HG03521 (cell line): ENCODE data around the gene INHBC.

ENCODE experiments used
- ATAC-seq: cut with Tn5 transposase; IDR thresholded peaks from one replicate; pipeline ENCODE4 v1.9.1; 2021; ENCODE audit warnings: mild to moderate bottlenecking, moderate library complexity; ENCODE audit not compliant: unreplicated experiment

Gene INHBC

DNA sequence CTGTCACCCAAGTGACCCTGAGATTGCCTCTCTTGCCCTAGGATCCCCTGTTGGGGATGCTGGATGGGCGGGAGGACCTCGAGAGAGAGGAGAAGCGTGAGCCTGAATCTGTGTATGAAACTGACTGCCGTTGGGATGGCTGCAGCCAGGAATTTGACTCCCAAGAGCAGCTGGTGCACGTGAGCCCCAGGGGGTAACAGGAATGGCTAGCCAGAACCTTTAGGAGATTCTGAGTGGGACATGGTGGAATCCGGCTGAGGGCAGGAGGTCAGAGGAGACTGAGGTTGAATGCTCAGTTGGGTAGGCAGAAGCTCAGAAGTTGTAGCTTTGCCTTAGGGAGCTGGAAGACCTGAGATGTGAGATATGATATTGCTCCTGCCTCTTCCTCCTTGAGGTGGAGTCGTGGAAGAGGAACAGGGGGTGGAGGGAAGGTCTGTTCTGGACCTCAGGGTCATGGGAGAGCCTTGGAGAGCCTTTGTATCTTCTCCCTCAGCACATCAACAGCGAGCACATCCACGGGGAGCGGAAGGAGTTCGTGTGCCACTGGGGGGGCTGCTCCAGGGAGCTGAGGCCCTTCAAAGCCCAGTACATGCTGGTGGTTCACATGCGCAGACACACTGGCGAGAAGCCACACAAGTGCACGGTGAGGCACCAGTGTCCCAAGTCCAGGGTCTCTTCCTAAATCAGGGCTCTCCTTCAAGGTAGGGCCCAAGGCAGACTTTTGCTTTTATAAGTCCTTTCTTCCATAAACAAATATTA lies 31.3 kb downstream of the INHBC start:
- ATAC-seq: no peak

DNA sequence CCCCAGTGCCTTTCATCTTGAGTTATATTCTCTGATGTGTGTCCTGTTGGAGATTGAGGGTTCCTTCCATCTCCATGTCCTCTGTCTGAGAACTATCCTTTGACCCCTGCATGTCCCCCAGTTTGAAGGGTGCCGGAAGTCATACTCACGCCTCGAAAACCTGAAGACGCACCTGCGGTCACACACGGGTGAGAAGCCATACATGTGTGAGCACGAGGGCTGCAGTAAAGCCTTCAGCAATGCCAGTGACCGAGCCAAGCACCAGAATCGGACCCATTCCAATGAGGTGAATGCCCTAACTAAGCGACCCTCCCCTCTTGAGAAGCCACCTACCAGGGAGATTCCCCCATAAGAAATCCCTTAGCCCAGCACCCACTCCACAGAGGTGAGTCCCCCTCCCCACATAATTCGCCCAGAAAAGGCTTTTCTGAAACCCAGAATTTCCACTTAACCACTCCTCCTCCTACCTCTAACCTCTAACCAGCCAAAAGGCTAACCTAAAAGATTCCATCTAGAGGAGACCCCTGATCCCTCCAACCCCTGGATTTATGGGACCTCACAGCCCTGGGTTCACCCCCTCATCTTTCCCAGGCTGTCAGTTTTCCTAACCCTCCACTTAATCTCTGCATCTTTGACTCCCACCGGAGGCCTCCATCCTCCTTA lies 32.8 kb downstream of the INHBC start:
- no peak for ATAC-seq

DNA sequence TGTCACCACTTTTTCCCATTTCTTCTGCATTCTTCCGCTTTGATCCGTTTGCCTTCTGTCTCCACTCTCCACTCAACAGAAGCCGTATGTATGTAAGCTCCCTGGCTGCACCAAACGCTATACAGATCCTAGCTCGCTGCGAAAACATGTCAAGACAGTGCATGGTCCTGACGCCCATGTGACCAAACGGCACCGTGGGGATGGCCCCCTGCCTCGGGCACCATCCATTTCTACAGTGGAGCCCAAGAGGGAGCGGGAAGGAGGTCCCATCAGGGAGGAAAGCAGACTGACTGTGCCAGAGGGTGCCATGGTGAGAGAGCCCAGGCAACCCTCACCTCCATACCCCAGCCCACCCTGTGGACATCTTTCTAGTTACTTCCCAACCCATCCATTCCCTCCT lies 33.3 kb downstream of the INHBC start:
- ATAC-seq: no peak

DNA sequence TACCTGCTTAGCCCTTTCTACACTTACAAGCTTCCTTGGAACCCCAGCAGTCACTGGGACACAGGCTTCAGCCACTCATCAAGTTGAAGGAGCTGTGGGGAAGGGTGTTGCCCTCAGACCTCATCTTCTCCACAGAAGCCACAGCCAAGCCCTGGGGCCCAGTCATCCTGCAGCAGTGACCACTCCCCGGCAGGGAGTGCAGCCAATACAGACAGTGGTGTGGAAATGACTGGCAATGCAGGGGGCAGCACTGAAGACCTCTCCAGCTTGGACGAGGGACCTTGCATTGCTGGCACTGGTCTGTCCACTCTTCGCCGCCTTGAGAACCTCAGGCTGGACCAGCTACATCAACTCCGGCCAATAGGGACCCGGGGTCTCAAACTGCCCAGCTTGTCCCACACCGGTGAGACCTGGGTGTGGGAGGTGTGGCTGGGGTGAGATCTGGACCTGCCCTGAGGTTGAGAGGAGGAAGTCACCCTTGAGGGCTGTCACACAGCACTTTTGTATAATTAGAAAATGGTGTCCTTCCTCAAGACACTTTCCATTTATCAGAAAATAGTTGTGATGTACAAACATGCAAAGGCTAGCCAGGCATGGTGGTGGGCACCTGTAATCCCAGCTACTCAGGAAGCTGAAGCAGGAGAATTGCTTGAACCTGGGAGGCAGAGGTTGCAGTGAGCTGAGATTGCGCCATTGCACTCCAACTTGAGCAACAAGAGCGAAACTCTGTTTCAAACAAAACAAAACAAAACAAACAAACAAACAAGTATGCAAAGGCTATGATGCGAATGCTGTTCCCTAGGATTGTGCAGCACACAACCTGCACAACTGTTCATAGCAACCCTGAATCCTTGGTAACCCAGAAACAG lies 34.9 kb downstream of the INHBC start:
- no peak for ATAC-seq

DNA sequence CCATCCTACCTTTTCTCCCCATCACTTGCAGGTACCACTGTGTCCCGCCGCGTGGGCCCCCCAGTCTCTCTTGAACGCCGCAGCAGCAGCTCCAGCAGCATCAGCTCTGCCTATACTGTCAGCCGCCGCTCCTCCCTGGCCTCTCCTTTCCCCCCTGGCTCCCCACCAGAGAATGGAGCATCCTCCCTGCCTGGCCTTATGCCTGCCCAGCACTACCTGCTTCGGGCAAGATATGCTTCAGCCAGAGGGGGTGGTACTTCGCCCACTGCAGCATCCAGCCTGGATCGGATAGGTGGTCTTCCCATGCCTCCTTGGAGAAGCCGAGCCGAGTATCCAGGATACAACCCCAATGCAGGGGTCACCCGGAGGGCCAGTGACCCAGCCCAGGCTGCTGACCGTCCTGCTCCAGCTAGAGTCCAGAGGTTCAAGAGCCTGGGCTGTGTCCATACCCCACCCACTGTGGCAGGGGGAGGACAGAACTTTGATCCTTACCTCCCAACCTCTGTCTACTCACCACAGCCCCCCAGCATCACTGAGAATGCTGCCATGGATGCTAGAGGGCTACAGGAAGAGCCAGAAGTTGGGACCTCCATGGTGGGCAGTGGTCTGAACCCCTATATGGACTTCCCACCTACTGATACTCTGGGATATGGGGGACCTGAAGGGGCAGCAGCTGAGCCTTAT lies 35.8 kb downstream of the INHBC start:
- ATAC-seq: no peak

DNA sequence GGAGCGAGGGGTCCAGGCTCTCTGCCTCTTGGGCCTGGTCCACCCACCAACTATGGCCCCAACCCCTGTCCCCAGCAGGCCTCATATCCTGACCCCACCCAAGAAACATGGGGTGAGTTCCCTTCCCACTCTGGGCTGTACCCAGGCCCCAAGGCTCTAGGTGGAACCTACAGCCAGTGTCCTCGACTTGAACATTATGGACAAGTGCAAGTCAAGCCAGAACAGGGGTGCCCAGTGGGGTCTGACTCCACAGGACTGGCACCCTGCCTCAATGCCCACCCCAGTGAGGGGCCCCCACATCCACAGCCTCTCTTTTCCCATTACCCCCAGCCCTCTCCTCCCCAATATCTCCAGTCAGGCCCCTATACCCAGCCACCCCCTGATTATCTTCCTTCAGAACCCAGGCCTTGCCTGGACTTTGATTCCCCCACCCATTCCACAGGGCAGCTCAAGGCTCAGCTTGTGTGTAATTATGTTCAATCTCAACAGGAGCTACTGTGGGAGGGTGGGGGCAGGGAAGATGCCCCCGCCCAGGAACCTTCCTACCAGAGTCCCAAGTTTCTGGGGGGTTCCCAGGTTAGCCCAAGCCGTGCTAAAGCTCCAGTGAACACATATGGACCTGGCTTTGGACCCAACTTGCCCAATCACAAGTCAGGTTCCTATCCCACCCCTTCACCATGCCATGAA lies 36.5 kb downstream of the INHBC start:
- ATAC-seq: no peak

DNA sequence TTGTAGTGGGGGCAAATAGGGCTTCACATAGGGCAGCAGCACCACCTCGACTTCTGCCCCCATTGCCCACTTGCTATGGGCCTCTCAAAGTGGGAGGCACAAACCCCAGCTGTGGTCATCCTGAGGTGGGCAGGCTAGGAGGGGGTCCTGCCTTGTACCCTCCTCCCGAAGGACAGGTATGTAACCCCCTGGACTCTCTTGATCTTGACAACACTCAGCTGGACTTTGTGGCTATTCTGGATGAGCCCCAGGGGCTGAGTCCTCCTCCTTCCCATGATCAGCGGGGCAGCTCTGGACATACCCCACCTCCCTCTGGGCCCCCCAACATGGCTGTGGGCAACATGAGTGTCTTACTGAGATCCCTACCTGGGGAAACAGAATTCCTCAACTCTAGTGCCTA lies 37.1 kb downstream of the INHBC start:
- ATAC-seq: no peak

DNA sequence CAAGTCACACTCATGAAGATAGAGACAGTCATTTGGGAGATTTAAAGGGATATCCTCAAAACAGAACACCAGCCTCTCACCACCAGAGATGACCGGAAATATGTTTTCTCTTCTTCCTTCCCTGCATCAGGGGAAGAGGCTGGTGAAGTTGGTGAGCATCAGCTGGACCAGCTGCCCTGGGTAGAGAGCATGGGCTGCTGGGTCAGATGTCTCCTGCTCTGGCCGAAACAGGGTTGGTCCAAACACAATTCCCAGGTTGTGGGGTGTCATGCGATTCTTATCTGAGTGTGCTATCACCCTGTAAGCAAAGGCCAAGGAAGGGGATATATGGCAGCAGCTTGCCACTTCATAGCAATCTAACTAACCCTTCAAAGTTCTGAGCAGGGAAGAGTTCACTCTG lies 37.8 kb downstream of the INHBC start:
- no peak for ATAC-seq

DNA sequence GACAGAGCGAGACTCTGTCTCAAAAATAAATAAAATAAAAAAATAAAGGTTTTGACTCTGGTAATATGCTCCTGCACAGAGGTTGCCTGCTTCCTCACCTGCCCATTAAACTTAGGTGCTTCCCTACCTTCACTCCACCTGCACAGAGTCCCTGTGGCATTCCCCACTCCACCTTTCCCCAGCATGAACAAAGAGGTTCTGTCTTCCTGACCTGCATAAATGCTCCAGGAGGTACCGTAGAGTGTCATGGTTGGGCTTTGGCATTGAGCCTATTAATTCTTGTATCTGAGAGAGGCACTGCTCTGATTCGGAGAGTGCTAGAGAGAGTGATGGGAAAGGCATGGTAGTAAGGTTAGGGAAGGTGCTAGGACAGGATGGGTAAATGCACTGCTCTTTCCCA lies 38.8 kb downstream of the INHBC start:
- no peak for ATAC-seq

DNA sequence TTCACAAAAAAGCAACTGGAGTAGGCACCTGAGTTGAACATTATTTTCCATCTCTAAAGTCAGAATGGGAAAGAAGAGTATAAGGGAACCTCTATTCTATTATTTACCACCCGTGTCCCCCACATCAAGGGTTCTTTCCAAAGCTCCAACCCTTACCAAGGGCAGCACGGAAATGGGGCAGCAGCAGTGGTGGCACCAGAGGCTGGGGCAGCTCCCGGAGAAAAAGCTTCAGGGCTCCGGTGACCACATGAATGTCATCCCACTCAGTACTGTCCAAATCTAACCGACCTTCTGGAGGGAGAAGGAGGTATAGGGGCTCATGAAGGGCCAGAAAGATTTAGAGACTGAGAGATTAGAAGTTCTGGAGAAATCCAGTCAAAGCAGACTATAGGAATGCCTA lies 39.3 kb downstream of the INHBC start:
- ATAC-seq: no peak

DNA sequence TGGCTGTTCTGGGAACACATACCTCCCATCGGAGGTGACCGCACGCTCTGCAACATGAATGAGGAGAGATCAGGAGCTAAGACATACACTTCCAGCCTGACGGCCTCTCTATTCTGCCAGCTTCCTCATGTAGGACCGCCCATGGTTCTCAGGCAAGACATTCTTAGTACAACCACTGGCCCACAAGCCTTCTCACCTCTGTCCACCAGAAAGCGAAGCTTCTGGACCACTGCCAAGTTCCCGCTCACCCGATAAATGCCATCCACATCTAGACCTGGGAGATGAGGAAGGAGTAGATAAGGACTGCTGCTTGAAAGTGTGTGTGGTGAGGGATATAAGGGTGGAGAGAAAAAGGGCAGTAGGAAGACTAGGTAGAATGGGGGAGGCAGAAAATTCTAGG lies 39.8 kb downstream of the INHBC start:
- no peak for ATAC-seq

DNA sequence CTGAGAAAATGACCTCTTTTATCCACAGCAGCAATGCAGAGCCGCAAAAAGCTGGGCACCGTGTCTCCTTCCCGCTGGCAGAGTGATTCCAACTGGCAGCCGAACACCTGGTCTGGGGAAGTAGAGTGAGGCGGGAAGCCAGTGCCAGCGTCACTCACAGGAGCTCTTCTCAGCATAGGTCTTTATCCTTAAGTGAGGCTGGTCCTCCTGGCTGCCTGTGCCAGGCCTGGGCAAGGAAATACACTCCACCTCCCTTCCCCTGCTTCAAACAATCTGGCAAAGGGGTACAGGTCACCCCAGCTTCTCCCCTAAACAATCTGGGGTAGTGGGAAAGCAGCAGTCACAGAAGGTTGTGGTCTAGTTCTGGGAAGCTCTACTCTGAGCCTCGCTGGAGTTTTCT lies 40.3 kb downstream of the INHBC start:
- ATAC-seq: no peak

DNA sequence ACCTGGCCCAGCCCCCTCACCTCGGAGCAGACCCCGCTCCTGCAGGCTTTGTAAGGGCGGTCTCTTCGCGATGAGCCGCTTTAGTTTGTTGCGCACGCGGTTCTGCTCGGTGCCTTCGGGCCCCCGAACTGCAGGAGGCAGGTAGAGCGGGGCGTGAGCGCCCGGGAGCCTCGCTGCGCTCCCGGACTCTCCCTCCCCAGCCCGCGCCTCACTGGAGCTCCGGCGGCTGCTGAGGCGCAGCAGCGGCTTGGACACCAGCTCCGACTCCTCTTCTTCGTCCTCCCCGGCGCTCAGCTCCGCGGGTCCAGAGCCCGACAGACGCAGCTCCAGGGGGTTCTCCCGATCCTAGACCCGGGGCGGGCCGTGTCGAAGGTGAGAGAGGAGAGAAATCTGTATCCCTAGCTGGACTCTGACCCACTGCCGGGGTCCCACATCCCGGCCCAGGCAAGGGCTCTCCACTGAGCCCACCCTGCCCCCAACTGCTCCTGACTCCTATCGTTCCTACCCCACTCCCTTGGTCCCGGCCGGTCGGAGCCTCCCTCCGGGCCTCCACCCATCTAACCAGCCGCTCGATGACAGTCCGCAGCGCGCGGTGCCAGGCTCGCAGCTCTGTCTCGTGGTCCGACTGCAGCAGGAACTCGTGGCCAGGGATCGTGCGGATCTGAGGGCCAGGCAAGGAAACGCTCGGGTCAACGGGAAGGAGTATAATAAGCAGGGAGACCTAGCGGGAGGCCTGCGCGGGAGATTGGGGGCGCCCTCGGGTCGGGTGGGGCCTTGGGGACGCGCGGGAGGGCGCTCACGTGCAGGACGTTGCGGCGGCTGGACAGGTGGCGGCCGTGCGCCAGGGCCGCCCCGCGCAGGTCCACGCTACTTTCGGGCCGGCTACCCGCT lies 40.9 kb downstream of the INHBC start:
- no peak for ATAC-seq

DNA sequence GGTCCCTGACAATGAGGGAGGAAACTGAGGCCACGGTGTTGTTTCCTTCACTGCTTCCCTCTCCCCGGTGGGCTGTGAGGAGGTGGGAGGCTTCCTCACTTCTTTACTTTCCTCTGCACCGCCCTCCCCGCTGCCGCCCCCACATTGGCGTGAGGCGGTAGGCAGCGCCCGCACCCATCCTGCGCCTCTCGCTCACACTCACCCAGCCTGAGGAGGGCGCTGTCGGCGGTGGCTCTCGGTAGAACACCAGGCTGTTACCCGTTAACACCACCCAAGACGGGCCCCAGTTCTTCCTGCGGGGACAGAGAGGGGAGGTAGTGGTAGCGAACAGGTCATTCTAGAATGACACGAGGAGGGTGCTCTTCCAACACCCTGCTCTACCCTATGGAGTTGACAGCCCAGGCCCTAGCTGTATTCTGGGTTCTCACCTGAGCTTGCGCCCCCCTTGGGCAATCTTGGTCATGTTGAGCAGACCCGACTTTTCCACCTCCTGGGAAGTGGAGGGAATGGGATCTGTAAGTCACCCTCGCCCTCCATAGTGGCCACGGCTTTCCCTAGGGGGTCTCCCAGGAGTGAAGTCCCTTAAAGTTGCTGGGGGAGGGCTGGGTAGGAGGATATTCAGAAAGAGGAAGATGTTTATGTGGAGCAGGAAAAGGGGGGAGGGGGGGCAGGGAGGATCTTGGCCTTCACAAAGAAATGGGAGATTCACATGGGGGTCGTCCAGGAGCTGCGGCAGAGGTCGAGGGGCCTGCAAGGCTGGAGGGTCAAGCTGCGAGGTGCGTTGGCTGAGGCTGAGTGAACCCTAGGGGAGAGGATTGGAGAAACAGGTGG lies 41.8 kb downstream of the INHBC start:
- ATAC-seq: no peak

DNA sequence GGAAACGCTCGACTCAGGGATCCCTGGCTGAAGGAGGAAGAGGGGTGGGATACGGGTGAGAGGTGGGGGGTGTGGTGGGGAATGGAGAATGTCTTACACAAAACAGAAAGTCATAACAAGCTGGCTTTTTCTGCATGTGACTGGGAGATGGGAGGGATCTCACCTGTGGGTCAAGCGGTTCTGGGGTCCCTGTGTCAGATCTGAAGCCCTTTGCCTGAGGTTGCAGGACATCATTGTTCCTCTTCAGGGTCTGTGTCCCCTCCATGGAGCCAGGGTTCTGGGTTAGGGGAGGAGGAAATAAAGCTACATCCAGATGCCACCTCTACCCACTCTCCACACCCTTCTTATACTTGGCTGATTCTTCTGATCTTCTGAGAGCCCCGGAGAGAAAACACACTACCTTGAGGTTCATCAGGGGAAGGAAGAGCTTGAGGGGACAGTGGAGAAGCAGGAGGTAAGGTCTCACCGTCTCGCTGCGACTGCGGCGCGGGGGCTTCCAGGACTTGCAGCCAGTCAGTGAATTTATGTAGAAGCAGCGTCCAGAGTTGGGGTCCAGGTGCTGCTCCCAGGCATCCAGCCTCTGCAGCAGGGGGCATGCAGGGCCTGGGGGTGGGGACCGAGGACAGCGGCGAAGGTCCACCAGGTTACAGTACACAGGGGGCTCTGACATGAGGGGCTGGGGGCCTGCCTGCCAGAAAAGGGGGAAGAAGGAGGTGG lies 42.6 kb downstream of the INHBC start:
- ATAC-seq: no peak

DNA sequence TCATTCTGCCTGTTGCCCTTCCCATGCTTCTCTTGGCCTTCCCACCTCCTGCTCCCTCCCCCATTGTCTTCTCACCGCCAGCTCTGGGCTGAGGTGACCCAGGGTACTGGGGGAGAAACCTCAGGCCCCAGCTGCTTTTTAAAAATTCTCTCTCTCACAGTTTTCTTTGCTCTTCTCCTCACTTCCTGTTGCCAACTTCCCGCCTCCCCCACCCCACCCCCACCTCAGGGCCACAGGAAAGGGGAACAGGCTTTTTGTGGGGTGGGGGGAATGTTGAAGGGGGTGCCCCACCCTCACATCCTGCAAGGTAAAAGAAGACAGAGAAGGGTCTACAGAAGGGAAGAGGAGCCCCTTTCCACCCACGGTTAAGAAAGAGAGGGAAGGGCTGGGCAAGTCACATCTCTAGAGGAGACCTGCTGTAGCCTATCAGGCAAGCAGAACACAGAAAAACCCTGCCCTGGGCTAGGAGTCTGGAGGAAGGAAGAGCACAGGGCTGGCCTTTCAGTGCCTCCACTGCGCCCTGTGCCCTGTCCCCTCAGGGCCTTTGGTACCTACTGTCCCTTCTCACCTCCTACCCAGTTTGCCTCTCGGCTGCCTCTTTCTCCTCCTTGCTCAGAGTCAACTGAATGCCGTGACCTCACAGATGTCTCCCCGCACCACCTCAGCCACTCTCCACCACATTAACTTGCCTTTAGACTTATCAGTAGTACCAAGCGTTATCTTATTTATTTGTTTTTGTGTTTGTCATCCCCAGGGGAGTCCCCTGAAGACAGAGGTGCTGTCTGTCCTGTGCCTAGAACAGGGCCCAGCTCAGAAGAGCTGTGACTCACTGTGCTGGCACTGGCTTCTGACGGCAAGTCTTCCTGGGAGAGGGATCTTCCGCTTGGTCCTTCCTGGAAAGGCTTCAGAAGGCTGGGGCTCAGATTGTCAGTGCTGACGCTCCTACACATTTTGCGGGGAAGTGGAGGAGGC lies 43.4 kb downstream of the INHBC start:
- no peak for ATAC-seq

DNA sequence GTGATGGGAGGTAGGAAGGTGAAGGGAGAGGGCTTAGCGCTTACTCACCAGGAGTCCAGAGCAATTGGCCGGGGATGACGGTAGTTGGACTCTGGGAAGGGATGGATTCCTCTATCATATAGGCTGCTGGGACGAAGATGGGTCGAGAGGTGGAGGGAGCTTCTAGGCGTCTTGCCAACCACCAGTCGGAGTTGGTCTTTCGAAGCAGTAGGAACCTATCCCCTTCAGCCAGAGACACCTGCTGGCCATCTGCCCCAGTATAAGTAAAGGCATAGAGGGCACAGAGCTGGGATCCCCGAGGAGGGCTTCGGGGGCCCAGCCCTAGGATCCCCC lies 44.4 kb downstream of the INHBC start:
- ATAC-seq: no peak
